GM23248 (cell line): Measurements from ENCODE around the gene CTNNA2. TPM values are rescaled to one million over a fixed set of nuclear protein-coding genes. Genes with fewer than 3 reads are reported as not detected.

Source experiments
- DNase-seq: peaks from one replicate; pipeline ENCODE4 v3.0.0-alpha.2; 2015
- H2AFZ ChIP-seq: fragments of 200-600 bp; sonication (generic); 2 replicates; pipeline ENCODE4 v1.6.1; 2016; ENCODE audit warnings: antibody characterized with exemption
- H3F3A ChIP-seq: fragments of 200-600 bp; sonication (generic); 2 replicates; pipeline ENCODE4 v1.6.1; 2016; ENCODE audit warnings: mild to moderate bottlenecking, antibody characterized with exemption, mixed run types; ENCODE audit not compliant: insufficient read depth
- H3K27ac ChIP-seq: fragments of 200-600 bp; sonication (generic); 2 replicates; pipeline ENCODE4 v1.5.1; 2016; ENCODE audit warnings: mild to moderate bottlenecking
- H3K27me3 ChIP-seq: fragments of 200-600 bp; sonication (generic); replicated peaks from 2 replicates; pipeline ENCODE4 v1.6.1; 2016; ENCODE audit warnings: mild to moderate bottlenecking; ENCODE audit not compliant: insufficient read depth
- H3K36me3 ChIP-seq: fragments of 200-600 bp; sonication (generic); 2 replicates; pipeline ENCODE4 v1.6.1; 2016; ENCODE audit warnings: low read depth, mild to moderate bottlenecking
- H3K4me1 ChIP-seq: fragments of 200-600 bp; sonication (generic); 2 replicates; pipeline ENCODE4 v1.6.1; 2016; ENCODE audit warnings: mild to moderate bottlenecking; ENCODE audit not compliant: insufficient read depth
- H3K4me2 ChIP-seq: fragments of 200-600 bp; sonication (generic); one replicate; pipeline ENCODE4 v1.6.1; 2016; ENCODE audit warnings: mild to moderate bottlenecking; ENCODE audit not compliant: unreplicated experiment
- H3K4me3 ChIP-seq: fragments of 200-600 bp; sonication (generic); 2 replicates; pipeline ENCODE4 v1.5.1; 2016; ENCODE audit warnings: mild to moderate bottlenecking
- H3K79me2 ChIP-seq: fragments of 200-600 bp; sonication (generic); 2 replicates; pipeline ENCODE4 v1.6.1; 2016; ENCODE audit warnings: mild to moderate bottlenecking; ENCODE audit not compliant: insufficient read depth
- H3K9ac ChIP-seq: fragments of 200-600 bp; sonication (generic); 2 replicates; pipeline ENCODE4 v1.6.1; 2016; ENCODE audit warnings: mild to moderate bottlenecking
- H3K9me2 ChIP-seq: fragments of 200-600 bp; sonication (generic); 2 replicates; pipeline ENCODE4 v1.6.1; 2016; ENCODE audit warnings: mixed run types, mild to moderate bottlenecking, moderate library complexity; ENCODE audit not compliant: insufficient read depth
- H3K9me3 ChIP-seq: fragments of 200-600 bp; sonication (generic); one replicate; pipeline ENCODE4 v1.6.1; 2017; ENCODE audit warnings: low read depth
- H4K20me1 ChIP-seq: fragments of 200-600 bp; sonication (generic); 2 replicates; pipeline ENCODE4 v1.6.0; 2016; ENCODE audit not compliant: insufficient read depth
- EZH2 ChIP-seq: fragments of 200-600 bp; sonication (generic); IDR thresholded peaks from 2 replicates; pipeline ENCODE4 v1.6.1; 2018; ENCODE audit warnings: antibody characterized with exemption, mild to moderate bottlenecking; ENCODE audit not compliant: insufficient read depth, poor library complexity, severe bottlenecking
- EZH2phosphoT487 ChIP-seq: fragments of 200-600 bp; sonication (generic); IDR thresholded peaks from 2 replicates; pipeline ENCODE4 v1.6.1; 2018; ENCODE audit warnings: antibody characterized with exemption, moderate library complexity, mild to moderate bottlenecking, low read depth; ENCODE audit not compliant: insufficient read depth
- WGBS, 2 experiments: methylation state at CpG; one replicate each; pipeline ENCODE4 v1.1.6; 2015 to 2017; ENCODE audit warnings: low lambda C conversion rate in 2 of 2, low coverage in 1 of 2; ENCODE audit errors: missing lambda C conversion rate in 2 of 2; 5-methylcytosine and 5-hydroxymethylcytosine counted together
- in situ Hi-C: fragments of 300-500 bp; cut with MboI; formaldehyde crosslinking; loops from 2 replicates; pipeline ENCODE4 v1.15.0; 2020
- polyA plus RNA-seq: library from polyadenylated mRNA; unstranded; fragments of >200 nt; fragmentation: Nextera tagmentation; extraction: Ambion mirVana; gene quantifications from 2 replicates; pipeline ENCODE4 v1.2.1, GENCODE V29; 2016
- total RNA-seq: library from RNA; depleted of rRNA; stranded (reverse); fragments of >200 nt; shearing (Covaris generic); gene quantifications from 2 replicates; pipeline ENCODE4 v1.2.3, GENCODE V29; 2014

CTNNA2 gene
- total and polyA plus RNA-seq, 2 experiments from 2014 or later: not detected

DNA sequence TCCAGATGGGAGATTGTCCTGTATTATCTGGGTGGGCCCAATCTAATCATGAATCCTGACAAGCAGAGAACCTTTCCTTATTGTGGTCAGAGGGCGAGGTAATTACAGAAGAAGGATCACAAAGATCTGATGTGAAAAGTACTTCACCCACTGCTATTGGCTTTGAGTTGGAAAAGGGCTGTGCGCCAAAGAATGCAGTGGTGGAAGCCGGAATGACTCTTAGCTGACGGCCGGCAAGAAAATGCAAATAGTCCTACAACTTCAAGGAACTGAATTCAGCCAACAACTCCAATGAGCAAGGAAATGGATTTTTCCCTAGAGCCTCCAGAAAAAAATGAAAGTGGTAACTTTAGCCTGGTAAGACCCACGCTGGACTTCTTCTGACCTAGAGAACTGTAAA is 67.3 kb downstream of the CTNNA2 start:
- Histone ChIP-seq H3K79me2 (no peaks in the 10 kb centered on the region), H3K4me3 (no peak overlapping the region), H3K9me3 (no peaks in the 10 kb centered on the region), H3K9ac (no peak overlapping the region), H3K36me3 (no peaks in the 10 kb centered on the region), H4K20me1 (no peaks in the 10 kb centered on the region), H3F3A (no peaks in the 10 kb centered on the region), H2AFZ (no peak overlapping the region), H3K4me2 (no peak overlapping the region), H3K27ac (no peak overlapping the region), H3K9me2 (no peaks in the 10 kb centered on the region), H3K27me3 (no peaks in the 10 kb centered on the region), H3K4me1 (no peaks in the 10 kb centered on the region)
- no peak for DNase-seq
- TF ChIP-seq EZH2phosphoT487 (no peak), EZH2 (no peak)
- 28 to 33% methylated on average over 6 of the region's 6 CpGs for WGBS, 2 experiments
- in situ Hi-C loops: no loop called here

DNA sequence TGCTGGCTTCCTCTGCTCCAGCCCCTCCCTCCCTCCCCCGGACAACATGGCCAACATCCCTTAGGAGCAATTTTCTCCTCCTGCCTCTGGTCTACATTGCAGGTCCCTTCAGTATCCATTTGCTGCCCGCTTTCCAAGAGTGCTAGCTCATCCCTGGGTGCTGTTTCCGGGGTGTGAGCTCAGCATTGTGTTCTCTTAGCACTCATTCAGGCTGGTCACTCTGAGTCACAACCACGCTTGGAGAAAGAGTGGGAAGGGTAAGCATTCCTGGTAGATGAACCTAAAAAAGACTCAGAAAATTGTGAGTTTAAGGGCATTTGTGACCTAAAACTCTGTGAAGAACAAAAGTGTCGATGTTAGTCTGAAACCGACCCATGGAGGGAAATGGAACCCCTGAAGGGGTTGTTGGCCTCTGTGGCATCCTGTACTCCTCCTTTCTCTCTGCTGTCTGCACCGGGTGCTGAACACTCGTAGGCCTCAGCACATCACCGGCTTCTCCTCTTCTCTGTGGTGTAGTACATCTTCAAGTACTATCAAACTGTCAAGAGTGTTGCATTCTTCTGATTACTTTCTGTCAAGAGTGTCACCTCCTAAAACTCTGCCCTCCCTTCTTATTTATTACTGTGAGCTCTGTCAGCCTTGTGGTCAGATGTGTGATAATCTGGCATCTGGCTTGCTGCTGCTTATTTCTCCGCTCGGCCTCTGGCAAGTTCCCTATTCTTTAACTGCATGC is 73.0 kb downstream of the CTNNA2 start:
- Histone ChIP-seq H3F3A (no peaks in the 10 kb centered on the region), H3K27ac (no peak overlapping the region), H3K79me2 (no peaks in the 10 kb centered on the region), H2AFZ (no peak overlapping the region), H3K9me3 (no peaks in the 10 kb centered on the region), H3K27me3 (no peaks in the 10 kb centered on the region), H3K4me2 (no peak overlapping the region), H4K20me1 (no peaks in the 10 kb centered on the region), H3K4me1 (no peaks in the 10 kb centered on the region), H3K36me3 (no peaks in the 10 kb centered on the region), H3K9me2 (no peaks in the 10 kb centered on the region), H3K9ac (no peak overlapping the region), H3K4me3 (no peak overlapping the region)
- TF ChIP-seq EZH2: no peak
- no peak for TF ChIP-seq EZH2phosphoT487
- DNase-seq: peak; percentile 37
- in situ Hi-C loops: no loop called here
- 10% methylated on average over 11 of the region's 11 CpGs for WGBS, 2 experiments

DNA sequence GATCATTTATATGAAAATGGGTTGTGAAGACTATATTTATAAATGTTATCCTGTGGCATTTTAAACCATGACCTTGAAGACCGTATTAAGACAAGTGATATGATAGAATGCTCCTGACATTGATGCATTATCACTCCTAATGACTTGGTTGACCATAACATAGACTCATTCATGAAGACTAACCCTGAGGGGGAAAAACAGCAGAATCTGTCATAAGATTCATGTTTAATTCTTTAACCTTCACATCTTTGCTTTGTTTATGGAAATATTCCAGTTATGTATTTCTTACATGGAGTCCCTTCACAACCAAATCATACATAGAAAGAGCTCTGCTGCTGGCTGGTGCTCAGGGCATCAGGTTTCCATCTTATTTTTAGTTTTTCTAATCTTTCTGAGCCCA is 78.4 kb downstream of the CTNNA2 start:
- Histone ChIP-seq H3K27me3 (no peaks in the 10 kb centered on the region), H3K9me2 (no peaks in the 10 kb centered on the region), H3K36me3 (no peaks in the 10 kb centered on the region), H3F3A (no peaks in the 10 kb centered on the region), H3K27ac (no peak overlapping the region), H3K4me2 (no peak overlapping the region), H3K4me1 (no peaks in the 10 kb centered on the region), H3K79me2 (no peaks in the 10 kb centered on the region), H2AFZ (no peak overlapping the region), H3K4me3 (no peak overlapping the region), H4K20me1 (no peaks in the 10 kb centered on the region), H3K9me3 (no peaks in the 10 kb centered on the region), H3K9ac (no peak overlapping the region)
- TF ChIP-seq EZH2phosphoT487 (no peak), EZH2 (no peak)
- WGBS, 2 experiments: 5 to 6% methylated on average over 1 of the region's 1 CpG
- no peak for DNase-seq
- in situ Hi-C loops: no loop called here

DNA sequence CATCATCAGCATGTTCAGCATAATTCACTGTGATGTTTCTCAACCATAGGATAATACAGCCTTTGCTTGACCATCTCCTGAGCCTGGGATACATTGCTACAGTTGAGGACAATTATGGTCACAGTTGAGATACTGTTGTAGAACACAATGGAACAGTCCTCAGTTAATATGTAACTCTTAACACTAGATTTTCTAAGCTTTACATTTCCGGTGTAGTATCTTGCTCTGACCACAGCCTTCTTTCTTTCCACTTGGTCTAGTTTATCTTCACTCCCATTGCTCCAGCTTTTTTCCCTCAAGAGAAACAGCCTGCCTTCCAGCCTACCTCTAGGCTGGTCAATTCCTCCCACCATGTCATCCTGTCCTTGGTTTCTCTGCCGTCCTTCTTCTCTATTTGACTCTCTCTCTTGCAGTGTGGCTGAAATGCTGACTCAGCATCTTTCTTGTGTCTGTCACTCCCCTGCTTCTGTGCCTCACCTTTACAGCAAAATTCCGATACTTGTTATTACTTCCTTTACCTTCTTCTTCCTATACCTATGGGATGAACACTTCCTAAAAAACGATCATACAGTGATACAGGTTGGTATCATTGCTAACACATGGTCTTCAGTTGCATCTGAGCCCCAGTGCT is 80.5 kb downstream of the CTNNA2 start:
- H3K36me3 ChIP-seq: no peaks in the 10 kb centered on the region

More for the DNA sequence above, 80.5 kb downstream of the CTNNA2 start:
- H3K4me2 ChIP-seq: no peak overlapping the region
- H2AFZ ChIP-seq: no peak overlapping the region
- DNase-seq: no peak
- H3K4me1 ChIP-seq: no peaks in the 10 kb centered on the region
- H3K9me2 ChIP-seq: no peaks in the 10 kb centered on the region
- no peaks in the 10 kb centered on the region for H3K79me2 ChIP-seq
- H3K9me3 ChIP-seq: no peaks in the 10 kb centered on the region
- no peak overlapping the region for H3K27ac ChIP-seq
- 27 to 41% methylated on average over 4 of the region's 4 CpGs for WGBS, 2 experiments
- H3K9ac ChIP-seq: no peak overlapping the region
- H4K20me1 ChIP-seq: no peaks in the 10 kb centered on the region
- no peak for TF ChIP-seq EZH2
- TF ChIP-seq EZH2phosphoT487: no peak
- no peaks in the 10 kb centered on the region for H3K27me3 ChIP-seq
- in situ Hi-C loops: no loop called here
- no peak overlapping the region for H3K4me3 ChIP-seq
- H3F3A ChIP-seq: no peaks in the 10 kb centered on the region
